Hematopoietic multipotent progenitor cell treated with erythropoietin and hydrocortisone succinate and interleukin-3 and kit ligand, for 4 days (in vitro differentiated cells): Measurements from ENCODE around the gene ST6GALNAC4.
"Not testable (repeated sequence)": the region's sequence is repeated elsewhere in the genome, so short reads cannot be mapped to it uniquely, and the experiment has no call there.

Experiments
- DNase-seq: peaks from one replicate; pipeline ENCODE4 v3.0.0-alpha.2; 2015

ST6GALNAC4 gene

GRCh38 chr9:127884976-127885490 is 31.8 kb downstream of the ST6GALNAC4 start:
- no peak for DNase-seq

- peak; percentile 98 for DNase-seq
Measured at GRCh38 chr9:127884427-127884911, 32.4 kb downstream of the ST6GALNAC4 start.

GRCh38 chr9:127883959-127884358 is 32.9 kb downstream of the ST6GALNAC4 start:
- no peak for DNase-seq

- not testable (repeated sequence) for DNase-seq
Measured at GRCh38 chr9:127881715-127882114, 35.1 kb downstream of the ST6GALNAC4 start.

GRCh38 chr9:127880143-127880542 is 36.7 kb downstream of the ST6GALNAC4 start:
- DNase-seq = no peak

GRCh38 chr9:127878652-127879390 is 38.0 kb downstream of the ST6GALNAC4 start:
- peak; percentile 40 for DNase-seq

- no peak for DNase-seq
Measured at GRCh38 chr9:127878001-127878651, 38.7 kb downstream of the ST6GALNAC4 start.

- no peak for DNase-seq
Measured at GRCh38 chr9:127877566-127877998, 39.3 kb downstream of the ST6GALNAC4 start, which contains the start of gene AK1. TSS of gene AK1 (minus strand) at chr9:127877675. CDS start at chr9:127874617, 3,058 bp downstream.

- DNase-seq = no peak
Measured at GRCh38 chr9:127876764-127877562, 39.9 kb downstream of the ST6GALNAC4 start.

GRCh38 chr9:127876026-127876763 is 40.6 kb downstream of the ST6GALNAC4 start:
- DNase-seq = no peak

GRCh38 chr9:127875306-127875966 is 41.4 kb downstream of the ST6GALNAC4 start:
- DNase-seq = no peak

GRCh38 chr9:127874301-127875221 is 42.3 kb downstream of the ST6GALNAC4 start:
- DNase-seq = no peak

- no peak for DNase-seq
Measured at GRCh38 chr9:127873886-127874285, 43.0 kb downstream of the ST6GALNAC4 start.

- no peak for DNase-seq
Measured at GRCh38 chr9:127873223-127873691, 43.6 kb downstream of the ST6GALNAC4 start.

GRCh38 chr9:127872369-127873222 is 44.2 kb downstream of the ST6GALNAC4 start:
- no peak for DNase-seq

- DNase-seq = no peak
Measured at GRCh38 chr9:127871531-127871930, 45.3 kb downstream of the ST6GALNAC4 start.

GRCh38 chr9:127870887-127871286 is 46.0 kb downstream of the ST6GALNAC4 start:
- DNase-seq = no peak

GRCh38 chr9:127870153-127870491 is 46.7 kb downstream of the ST6GALNAC4 start:
- not testable (repeated sequence) for DNase-seq
